Adrenal gland (tissue), 12 donors: ENCODE results near the gene KLHL25. TPM values are rescaled to one million over a fixed set of nuclear protein-coding genes. Genes with fewer than 3 reads are reported as not detected.

Experiments used
- DNase-seq, 7 donors: peaks; one replicate each; pipeline ENCODE4 v3.0.0-alpha.2; 2019 to 2020
- H3K27ac ChIP-seq, 5 donors: fragments of 200-600 bp; sonication (generic) in 4 of 5; 1 replicate in 3 of 5; 2 replicates in 2 of 5; pipeline versions ENCODE4 v1.5.1 to v1.8.0; 2016 to 2020; ENCODE audit warnings: mild to moderate bottlenecking in 1 of 5
- H3K27me3 ChIP-seq: fragments of 200-600 bp; 2 replicates; pipeline ENCODE4 v1.8.0; 2021
- H3K36me3 ChIP-seq, 2 donors: fragments of 200-600 bp; replicated peaks in 1 of 2; 1 replicate in 1 of 2; 2 replicates in 1 of 2; pipeline versions ENCODE4 v1.5.1 to v1.8.0; 2018 to 2022
- H3K4me1 ChIP-seq, 2 donors: fragments of 200-600 bp; replicated peaks in 1 of 2; 1 replicate in 1 of 2; 2 replicates in 1 of 2; pipeline versions ENCODE4 v1.5.1 to v1.8.0; 2018 to 2021
- H3K4me3 ChIP-seq, 4 donors: fragments of 200-600 bp; sonication (generic) in 3 of 4; one replicate each; pipeline ENCODE4 v1.5.1; 2016 to 2018
- H3K9me3 ChIP-seq, 3 donors: fragments of 200-600 bp; sonication (generic) in 1 of 3; replicated peaks in 1 of 3; 1 replicate in 2 of 3; 2 replicates in 1 of 3; pipeline versions ENCODE4 v1.5.1 to v1.8.0; 2016 to 2021
- POLR2A ChIP-seq, 2 donors: fragments of 450-650 bp; IDR thresholded peaks; one replicate each; pipeline ENCODE4 v1.6.1; 2017; ENCODE audit warnings: antibody characterized with exemption in 2 of 2, mild to moderate bottlenecking in 2 of 2, moderate library complexity in 1 of 2
- WGBS, 4 donors: extraction: QIAGEN DNeasy Blood & Tissue Kit in 2 of 4; methylation state at CpG; one replicate each; pipeline versions ENCODE4 v1.1.5 to v1.1.7; 2013 to 2017; 5-methylcytosine and 5-hydroxymethylcytosine counted together
- intact Hi-C, 2 donors: fragments of 100-400 bp; cut with DNase I; formaldehyde crosslinking; loops; one replicate each; pipeline versions ENCODE4 v1.14.1 to v1.15.0; 2022 to 2023
- polyA plus RNA-seq, 3 donors: library from polyadenylated mRNA; stranded (reverse); fragments of 200-250 nt in 2 of 3; fragments of 350-450 nt in 1 of 3; fragmentation: Illumina TruSeq in 1 of 3; extraction: RNeasy Lipid Tissue Mini Kit (QIAGEN cat#74804) in 1 of 3; gene quantifications; one replicate each; pipeline ENCODE4 v1.2.3, GENCODE V29; 2013 to 2014
- total RNA-seq, 9 donors: library from RNA; depleted of rRNA in 4 of 9; stranded (reverse); fragments of >200 nt in 4 of 9; fragments of 120-200 nt in 1 of 9; fragmentation: NEBNext Ultra II Directional in 1 of 9; extraction: Animal tissue kit (Norgen Biotek cat#: 25700) in 1 of 9; gene quantifications; one replicate each; pipeline versions ENCODE4 v1.1.0 to v1.2.4, GENCODE V29; 2013 to 2023
- TF ChIP-seq, protein P1 (sequence below), 6 experiments: fragments of 450-650 bp in 4 of 6; fragments of 200-600 bp in 2 of 6; sonication (generic) in 1 of 6; IDR thresholded peaks; 1 replicate in 5 of 6; 2 replicates in 1 of 6; pipeline versions ENCODE4 v1.5.1 to v1.8.0; 2016 to 2021; ENCODE audit warnings: antibody characterized with exemption in 6 of 6, mild to moderate bottlenecking in 2 of 6, moderate library complexity in 1 of 6
- donor health status: healthy with polysubstance abuse.
- donor health status: Bipolar disorder and iron deficiency.
- donor health status: DM: yes; HTN: yes; CAD: no.
- donor health status: DM: no; HTN: no; CAD: no.
- donor health status: DM: no; HTN: no; CAD: no.
- donor health status: DM: yes; HTN: yes; CAD: no.

Gene KLHL25
- total and polyA plus RNA-seq, 12 donors = 1.4 to 6.2 (median 4.1) TPM

DNA sequence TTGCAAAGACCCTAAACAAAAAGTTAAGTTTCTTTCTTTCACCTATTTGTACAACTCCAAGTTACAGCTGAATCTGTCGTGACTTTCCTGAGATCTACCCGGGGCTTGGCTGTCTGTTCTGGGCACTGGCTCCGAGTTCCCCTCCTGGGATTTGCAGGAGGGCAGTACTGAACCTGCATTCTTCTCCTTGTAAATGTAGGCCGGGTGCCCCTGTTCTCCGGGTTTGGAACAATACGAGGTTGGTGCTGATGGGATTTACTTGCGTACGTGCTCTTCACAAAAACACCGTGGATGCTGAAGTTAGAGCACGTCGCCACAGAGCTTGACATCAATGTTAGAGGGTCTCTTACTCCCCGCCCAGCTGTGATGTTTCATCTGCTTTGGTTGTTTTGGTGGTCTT, 48.1 kb downstream of the KLHL25 start:
- no peak for TF ChIP-seq POLR2A (IDR thresholded peaks at IDR 0.05)
- TF ChIP-seq, protein P1, sequence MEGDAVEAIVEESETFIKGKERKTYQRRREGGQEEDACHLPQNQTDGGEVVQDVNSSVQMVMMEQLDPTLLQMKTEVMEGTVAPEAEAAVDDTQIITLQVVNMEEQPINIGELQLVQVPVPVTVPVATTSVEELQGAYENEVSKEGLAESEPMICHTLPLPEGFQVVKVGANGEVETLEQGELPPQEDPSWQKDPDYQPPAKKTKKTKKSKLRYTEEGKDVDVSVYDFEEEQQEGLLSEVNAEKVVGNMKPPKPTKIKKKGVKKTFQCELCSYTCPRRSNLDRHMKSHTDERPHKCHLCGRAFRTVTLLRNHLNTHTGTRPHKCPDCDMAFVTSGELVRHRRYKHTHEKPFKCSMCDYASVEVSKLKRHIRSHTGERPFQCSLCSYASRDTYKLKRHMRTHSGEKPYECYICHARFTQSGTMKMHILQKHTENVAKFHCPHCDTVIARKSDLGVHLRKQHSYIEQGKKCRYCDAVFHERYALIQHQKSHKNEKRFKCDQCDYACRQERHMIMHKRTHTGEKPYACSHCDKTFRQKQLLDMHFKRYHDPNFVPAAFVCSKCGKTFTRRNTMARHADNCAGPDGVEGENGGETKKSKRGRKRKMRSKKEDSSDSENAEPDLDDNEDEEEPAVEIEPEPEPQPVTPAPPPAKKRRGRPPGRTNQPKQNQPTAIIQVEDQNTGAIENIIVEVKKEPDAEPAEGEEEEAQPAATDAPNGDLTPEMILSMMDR (IDR thresholded peaks at IDR 0.05) = no peak
- Histone ChIP-seq H3K4me1 (peaks cover 0 to 10% of the 10 kb centered on the region in 2 donors), H3K27me3 (no peaks in the 10 kb centered on the region), H3K36me3 (peaks cover 0 to 70% of the 10 kb centered on the region in 2 donors), H3K9me3 (no peaks in the 10 kb centered on the region), H3K27ac (no peak overlapping the region), H3K4me3 (no peak overlapping the region)
- WGBS, 4 donors = 91 to 97% (median 94%) methylated on average over 11 to 12 of the region's 12 CpGs
- intact Hi-C loops = no loop called here
- DNase-seq = peak in 2 of 7 donors; percentile 3 to 51

DNA sequence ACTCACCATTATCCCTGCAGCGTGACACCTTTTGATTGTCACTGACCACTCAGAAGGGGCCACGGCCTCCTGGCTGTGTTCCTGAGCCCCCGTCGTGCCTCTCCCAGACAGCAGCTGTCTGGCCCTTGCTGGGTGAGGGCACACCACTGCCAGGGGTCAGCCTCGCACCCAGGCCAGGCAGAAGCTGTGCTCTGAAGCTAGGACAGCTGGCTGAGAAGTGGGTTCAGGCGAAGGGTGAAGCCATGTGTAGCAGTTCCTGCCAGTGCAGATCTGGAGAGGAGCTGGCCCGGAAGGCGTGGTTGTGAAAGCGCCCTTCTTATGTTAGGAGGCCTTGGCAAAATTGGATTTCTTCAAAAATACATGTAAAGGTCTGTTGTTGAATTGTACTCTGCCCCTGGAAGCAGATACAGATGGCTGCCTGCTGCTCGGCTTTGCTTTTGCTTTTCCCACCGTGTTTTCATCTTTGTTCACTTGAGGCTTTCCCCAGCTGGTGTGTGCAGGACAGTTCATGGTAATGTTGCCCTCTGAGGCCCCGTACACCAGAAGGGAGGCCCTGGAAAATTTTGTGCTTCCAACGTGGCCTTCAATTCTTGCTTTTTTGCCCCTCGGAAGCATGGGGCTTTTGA, 49.1 kb downstream of the KLHL25 start:
- H3K4me3 ChIP-seq = no peak overlapping the region
- DNase-seq = peak in 3 of 7 donors; percentile 15 to 48 (median 18)
- H3K9me3 ChIP-seq = no peaks in the 10 kb centered on the region
- peaks cover 0 to 10% of the 10 kb centered on the region in 2 donors for H3K4me1 ChIP-seq
- H3K36me3 ChIP-seq = peaks cover 0 to 79% of the 10 kb centered on the region in 2 donors
- WGBS, 4 donors = 73 to 77% (median 75%) methylated on average over 10 to 14 of the region's 14 CpGs
- TF ChIP-seq, protein P1 (IDR thresholded peaks at IDR 0.05) = no peak
- no peak for TF ChIP-seq POLR2A (IDR thresholded peaks at IDR 0.05)
- H3K27me3 ChIP-seq = no peaks in the 10 kb centered on the region
- intact Hi-C loops = no loop called here
- peak overlapping the region in 1 of 5 donors; percentile 32 for H3K27ac ChIP-seq

DNA sequence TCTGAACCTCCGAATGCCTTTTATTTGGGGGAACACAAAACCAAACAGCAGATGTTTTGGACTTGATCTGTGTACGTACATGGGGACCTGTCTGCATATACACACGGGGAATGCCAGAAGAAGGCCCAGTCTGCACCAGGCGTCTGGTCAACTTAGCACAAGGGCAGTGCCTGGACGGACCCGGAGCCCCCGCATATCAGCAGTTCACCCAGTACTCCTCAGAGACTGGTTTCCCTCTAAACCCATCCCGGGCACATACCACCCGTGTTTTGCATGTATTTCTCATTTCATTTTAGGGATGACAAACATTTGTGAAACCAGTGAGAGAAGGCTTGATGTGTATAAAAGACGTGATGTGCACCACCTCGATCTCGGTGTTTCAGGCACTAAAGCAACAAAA, 49.7 kb downstream of the KLHL25 start:
- peaks cover 0 to 10% of the 10 kb centered on the region in 2 donors for H3K4me1 ChIP-seq
- DNase-seq = peak in 3 of 7 donors; percentile 13 to 51 (median 18)
- H3K36me3 ChIP-seq = peaks cover 0 to 84% of the 10 kb centered on the region in 2 donors
- no peaks in the 10 kb centered on the region for H3K27me3 ChIP-seq
- 86 to 94% (median 90%) methylated on average over 12 of the region's 12 CpGs for WGBS, 4 donors
- no peak overlapping the region for H3K27ac ChIP-seq
- H3K9me3 ChIP-seq = no peaks in the 10 kb centered on the region
- TF ChIP-seq, protein P1 (IDR thresholded peaks at IDR 0.05) = no peak
- TF ChIP-seq POLR2A (IDR thresholded peaks at IDR 0.05) = no peak
- intact Hi-C loops = no loop called here
- no peak overlapping the region for H3K4me3 ChIP-seq

DNA sequence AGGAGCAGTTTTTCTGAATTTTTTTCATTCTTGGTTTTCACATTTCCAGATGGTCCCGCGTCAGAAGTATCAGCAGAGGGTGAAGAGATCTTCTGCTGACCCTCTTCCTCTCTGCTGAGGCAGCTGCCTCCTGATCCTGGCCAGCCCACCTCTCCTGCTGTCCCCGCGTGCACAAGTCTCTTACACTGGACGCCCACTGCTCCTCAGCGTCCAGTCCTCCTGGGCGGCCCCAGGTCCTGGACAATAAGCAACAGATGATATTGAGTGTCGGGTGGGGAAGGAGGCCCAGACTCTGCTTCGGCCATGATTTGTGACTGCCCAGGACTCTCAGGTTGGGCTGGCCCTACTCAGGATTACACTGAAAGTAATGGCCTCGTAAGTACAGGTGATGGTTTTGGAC, 50.1 kb downstream of the KLHL25 start:
- peak in 3 of 7 donors; percentile 8 to 45 (median 9) for DNase-seq
- no peaks in the 10 kb centered on the region for H3K9me3 ChIP-seq
- H3K4me1 ChIP-seq = peaks cover 0 to 10% of the 10 kb centered on the region in 2 donors
- TF ChIP-seq, protein P1 (IDR thresholded peaks at IDR 0.05) = no peak
- no peak for TF ChIP-seq POLR2A (IDR thresholded peaks at IDR 0.05)
- no peak overlapping the region for H3K4me3 ChIP-seq
- WGBS, 4 donors = 90 to 96% (median 91%) methylated on average over 9 to 10 of the region's 10 CpGs
- H3K27me3 ChIP-seq = no peaks in the 10 kb centered on the region
- intact Hi-C loops = no loop called here
- peaks cover 0 to 88% of the 10 kb centered on the region in 2 donors for H3K36me3 ChIP-seq
- H3K27ac ChIP-seq = peak overlapping the region in 1 of 5 donors; percentile 3
